GM12878 (cell line): ENCODE data around the gene FNDC11. TPM values are rescaled to one million over a fixed set of nuclear protein-coding genes. Genes with fewer than 3 reads are reported as not detected.

Experiments
- ATAC-seq: fragments of 200-7000 bp; cut with Tn5 transposase; 3 replicates; pipeline ENCODE4 v1.9.1; 2020; ENCODE audit warnings: mild to moderate bottlenecking, moderate library complexity
- BruUV-seq: library from RNA; stranded (reverse); fragments of 400-500 nt; replicated peaks from 2 replicates; lab custom pipeline; 2021; lab: Mats Ljungman, UMichigan
- CTCF ChIA-PET: fragments of 300-600 bp; sonication (Branson Sonifier 250); formaldehyde crosslinking; extraction: SDS; loops from one replicate; lab custom pipeline; 2021; ENCODE audit warnings: inconsistent platforms; lab: Yijun Ruan, JAX
- POLR2A ChIA-PET: fragments of 350-600 bp; formaldehyde crosslinking; extraction: SDS; loops from one replicate; lab custom pipeline; 2021; ENCODE audit warnings: inconsistent platforms; lab: Charles Lee
- RAD21 ChIA-PET: fragments of 300-600 bp; sonication (Branson Sonifier 250); formaldehyde crosslinking; loops from one replicate; lab custom pipeline; 2023; ENCODE audit warnings: antibody characterized with exemption; ENCODE audit not compliant: unreplicated experiment; lab: Charles Lee
- SMC1A ChIA-PET: fragments of 300-600 bp; sonication (Branson Sonifier 250); formaldehyde crosslinking; loops from one replicate; lab custom pipeline; 2023; ENCODE audit not compliant: unreplicated experiment, uncharacterized antibody; lab: Charles Lee
- DNase-seq: peaks from one replicate; pipeline ENCODE4 v3.0.0-alpha.2; 2011; ENCODE audit warnings: low read depth, low spot score
- FAIRE-seq: peaks from 3 replicates; lab custom pipeline; 2011; peaks lifted over from hg19 to GRCh38; lab: Jason Lieb, UNC
- H2AFZ ChIP-seq: 2 replicates; pipeline ENCODE4 v1.6.0; 2011; ENCODE audit warnings: low read depth, low read length, control low read depth; ENCODE audit not compliant: control insufficient read depth
- H3K27ac ChIP-seq: 2 replicates; pipeline ENCODE4 v1.5.1; 2011; ENCODE audit warnings: control low read depth; ENCODE audit not compliant: control insufficient read depth, insufficient read depth
- H3K27me3 ChIP-seq, 2 experiments: replicated peaks in 1 of 2; 2 replicates each; pipeline versions ENCODE4 v1.6.0 to v1.6.1; 2011; ENCODE audit warnings: low read length in 1 of 2; ENCODE audit not compliant: control insufficient read depth in 2 of 2, insufficient read depth in 2 of 2
- H3K36me3 ChIP-seq, 2 experiments: 2 replicates each; pipeline ENCODE4 v1.5.1; 2011; ENCODE audit warnings: low read length in 1 of 2; ENCODE audit not compliant: control insufficient read depth in 2 of 2, insufficient read depth in 2 of 2
- H3K4me1 ChIP-seq: 2 replicates; pipeline ENCODE4 v1.6.1; 2011; ENCODE audit warnings: mild to moderate bottlenecking, low read length, moderate library complexity, mixed read lengths; ENCODE audit not compliant: control insufficient read depth, insufficient read depth
- H3K4me2 ChIP-seq: 2 replicates; pipeline ENCODE4 v1.6.0; 2011; ENCODE audit warnings: control low read depth; ENCODE audit not compliant: control insufficient read depth, insufficient read depth
- H3K4me3 ChIP-seq: fragments of 200-600 bp; sonication (generic); 2 replicates; pipeline ENCODE4 v1.5.1; 2016
- H3K79me2 ChIP-seq: 2 replicates; pipeline ENCODE4 v1.6.0; 2011; ENCODE audit warnings: low read length; ENCODE audit not compliant: control insufficient read depth, insufficient read depth
- H3K9ac ChIP-seq: 2 replicates; pipeline ENCODE4 v1.8.0; 2011; ENCODE audit warnings: low read length, control low read depth, mixed read lengths; ENCODE audit not compliant: control insufficient read depth, insufficient read depth
- H3K9me3 ChIP-seq: replicated peaks from 3 replicates; pipeline ENCODE4 v1.5.1; 2011; ENCODE audit warnings: mild to moderate bottlenecking, low read length; ENCODE audit not compliant: control insufficient read depth, insufficient read depth
- H4K20me1 ChIP-seq: 2 replicates; pipeline ENCODE4 v1.6.0; 2011; ENCODE audit not compliant: control insufficient read depth, insufficient read depth
- BCL11A ChIP-seq: IDR thresholded peaks from 2 replicates; pipeline ENCODE4 v1.6.1; 2011; ENCODE audit warnings: low read depth, low read length
- HCFC1 ChIP-seq: fragments of 150-350 bp; IDR thresholded peaks from 2 replicates; pipeline ENCODE4 v1.6.1; 2014; ENCODE audit warnings: low read length
- KLF5 ChIP-seq: fragments of 450-650 bp; IDR thresholded peaks from 2 replicates; pipeline ENCODE4 v1.6.1; 2014; ENCODE audit warnings: mild to moderate bottlenecking; ENCODE audit not compliant: partially characterized antibody
- MEF2B ChIP-seq: fragments of 450-650 bp; IDR thresholded peaks from 2 replicates; pipeline ENCODE4 v1.6.1; 2018; ENCODE audit warnings: mild to moderate bottlenecking, moderate library complexity; ENCODE audit not compliant: partially characterized antibody, poor library complexity, severe bottlenecking
- POLR2A ChIP-seq: IDR thresholded peaks from 2 replicates; pipeline ENCODE4 v1.6.1; 2011; ENCODE audit warnings: low read depth, mild to moderate bottlenecking, low read length
- SMAD1 ChIP-seq: fragments of 450-650 bp; IDR thresholded peaks from 2 replicates; pipeline ENCODE4 v1.6.1; 2018; ENCODE audit warnings: mild to moderate bottlenecking, low read depth; ENCODE audit not compliant: partially characterized antibody
- STAT1 ChIP-seq: fragments of 450-650 bp; conservative IDR thresholded peaks from 2 replicates; pipeline ENCODE4 v1.6.1; 2014; ENCODE audit warnings: antibody characterized with exemption, mild to moderate bottlenecking
- STAT3 ChIP-seq: IDR thresholded peaks from 2 replicates; pipeline ENCODE4 v1.6.1; 2011; ENCODE audit warnings: low read depth, low read length, improper control_type of control experiment
- TCF7 ChIP-seq: IDR thresholded peaks from 2 replicates; pipeline ENCODE4 v1.6.1; 2014; ENCODE audit warnings: antibody characterized with exemption, borderline replicate concordance
- YY1 ChIP-seq: IDR thresholded peaks from 2 replicates; pipeline ENCODE4 v1.6.1; 2011; ENCODE audit warnings: low read depth, mild to moderate bottlenecking, low read length
- ZBTB11 ChIP-seq: fragments of 450-650 bp; formaldehyde crosslinking; IDR thresholded peaks from 2 replicates; pipeline ENCODE4 v1.5.0; 2022; ENCODE audit warnings: mild to moderate bottlenecking, missing genetic modification characterization
- ZNF24 ChIP-seq: fragments of 450-650 bp; IDR thresholded peaks from 2 replicates; pipeline ENCODE4 v1.6.1; 2017; ENCODE audit warnings: antibody characterized with exemption, mild to moderate bottlenecking
- ZZZ3 ChIP-seq: IDR thresholded peaks from 2 replicates; pipeline ENCODE4 v1.6.1; 2011; ENCODE audit warnings: low read depth; ENCODE audit not compliant: control insufficient read depth, insufficient read length
- WGBS: methylation state at CpG from one replicate; pipeline ENCODE4 v1.1.6; 2016; ENCODE audit warnings: low lambda C conversion rate; ENCODE audit not compliant: insufficient replicate concordance, insufficient coverage; ENCODE audit errors: missing lambda C conversion rate; 5-methylcytosine and 5-hydroxymethylcytosine counted together
- in situ Hi-C: fragments of 300-500 bp; cut with MboI; formaldehyde crosslinking; loops from 9 replicates; pipeline ENCODE4 v1.14.3; 2018; ENCODE audit warnings: mixed read lengths
- intact Hi-C: fragments of 100-400 bp; cut with micrococcal nuclease; formaldehyde crosslinking; loops from one replicate; pipeline ENCODE4 v1.14.2; 2022; ENCODE audit not compliant: unreplicated experiment
- polyA plus RNA-seq, 11 experiments: library from polyadenylated mRNA; depleted of rRNA in 4 of 11; unstranded in 6 of 11; stranded (reverse) in 5 of 11; fragments of >200 nt; fragmentation: Nextera tagmentation in 4 of 11; fragmentation: Illumina TruSeq in 1 of 11; extraction: Ambion mirVana in 4 of 11; extraction: Trizol in 1 of 11; gene quantifications; 1 replicate in 1 of 11; 2 replicates in 10 of 11; pipeline versions ENCODE4 v1.2.1 to v1.2.3, GENCODE V29; 2011 to 2016; ENCODE audit warnings: inconsistent platforms in 2 of 11, missing spikeins in 2 of 11, low read depth in 1 of 11
- total RNA-seq, 4 experiments: library from RNA; depleted of rRNA in 3 of 4; stranded (reverse); fragments of >200 nt in 3 of 4; fragmentation: Illumina TruSeq in 1 of 4; extraction: Trizol in 1 of 4; gene quantifications; 2 replicates each; pipeline versions ENCODE4 v1.2.1 to v1.2.3, GENCODE V29; 2013 to 2021
- TF ChIP-seq, protein P1 (sequence below): fragments of 450-650 bp; IDR thresholded peaks from 2 replicates; pipeline ENCODE4 v1.6.1; 2017; ENCODE audit warnings: mild to moderate bottlenecking, low read depth, inconsistent platforms; ENCODE audit not compliant: poor library complexity, severe bottlenecking

The FNDC11 gene
- total and polyA plus RNA-seq, 10 of the 15 experiments (the other 5 are each of a cell fraction or from before 2014, with no cell fraction given) = 0.09 to 0.72 (median 0.34) TPM; not detected in 2

DNA sequence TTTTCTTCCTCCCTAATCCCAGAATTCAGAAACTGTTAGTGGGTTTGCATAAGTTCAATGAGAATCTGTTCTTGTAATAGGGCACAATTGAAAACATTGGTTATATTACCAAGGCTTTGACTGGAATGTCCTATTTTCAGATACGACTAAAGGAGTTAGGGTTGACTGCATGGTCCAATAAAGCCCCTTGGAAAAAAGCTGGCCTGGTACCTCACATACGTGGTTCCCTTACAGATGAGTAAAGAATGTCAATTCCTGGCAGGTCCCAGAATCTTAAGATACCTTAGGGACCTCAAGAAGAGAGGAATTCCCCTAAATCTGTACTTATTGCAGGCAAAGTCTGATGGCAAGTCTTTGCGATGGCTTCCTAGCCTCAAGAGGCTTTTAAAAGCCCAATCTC is 28.8 kb upstream of the FNDC11 start (continued):
- TF ChIP-seq TCF7 (no peak), ZNF24 (no peak), SMAD1 (no peak), STAT3 (no peak), YY1 (no peak), MEF2B (no peak)
- TF ChIP-seq, protein P1, sequence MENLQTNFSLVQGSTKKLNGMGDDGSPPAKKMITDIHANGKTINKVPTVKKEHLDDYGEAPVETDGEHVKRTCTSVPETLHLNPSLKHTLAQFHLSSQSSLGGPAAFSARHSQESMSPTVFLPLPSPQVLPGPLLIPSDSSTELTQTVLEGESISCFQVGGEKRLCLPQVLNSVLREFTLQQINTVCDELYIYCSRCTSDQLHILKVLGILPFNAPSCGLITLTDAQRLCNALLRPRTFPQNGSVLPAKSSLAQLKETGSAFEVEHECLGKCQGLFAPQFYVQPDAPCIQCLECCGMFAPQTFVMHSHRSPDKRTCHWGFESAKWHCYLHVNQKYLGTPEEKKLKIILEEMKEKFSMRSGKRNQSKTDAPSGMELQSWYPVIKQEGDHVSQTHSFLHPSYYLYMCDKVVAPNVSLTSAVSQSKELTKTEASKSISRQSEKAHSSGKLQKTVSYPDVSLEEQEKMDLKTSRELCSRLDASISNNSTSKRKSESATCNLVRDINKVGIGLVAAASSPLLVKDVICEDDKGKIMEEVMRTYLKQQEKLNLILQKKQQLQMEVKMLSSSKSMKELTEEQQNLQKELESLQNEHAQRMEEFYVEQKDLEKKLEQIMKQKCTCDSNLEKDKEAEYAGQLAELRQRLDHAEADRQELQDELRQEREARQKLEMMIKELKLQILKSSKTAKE = no peak

GRCh38 chr20:63525971-63526370 is 28.0 kb upstream of the FNDC11 start:
- peaks cover 14% of the 10 kb centered on the region for H3K4me1 ChIP-seq
- no peak for DNase-seq
- WGBS = 4% methylated on average over 2 of the region's 2 CpGs
- H3K4me2 ChIP-seq = no peak overlapping the region
- H3K4me3 ChIP-seq = no peak overlapping the region
- no peak overlapping the region for H3K27ac ChIP-seq
- in situ Hi-C loops (no loop called here), intact Hi-C loops (no loop called here)
- FAIRE-seq = no peak
- TF ChIP-seq ZBTB11 (CRISPR knock-in tag) (no peak), BCL11A (no peak), ZZZ3 (no peak), HCFC1 (no peak), STAT1 (no peak), POLR2A (peak; percentile 50; the same call in 1 of the 2 replicates), KLF5 (no peak)
- H3K9me3 ChIP-seq = peaks cover 4% of the 10 kb centered on the region; the same call in 2 of the 3 replicates
- BruUV-seq = no TSS peak
- H3K36me3 ChIP-seq = peaks cover 0 to 2% of the 10 kb centered on the region in 2 experiments; a peak in 1 of 4 replicates
- no peak overlapping the region for H3K9ac ChIP-seq
- ChIA-PET RAD21 (no interaction called here), POLR2A (no interaction called here), CTCF (no interaction called here), SMC1A (no interaction called here)
- no peaks in the 10 kb centered on the region; a peak in 1 of 4 replicates for H3K27me3 ChIP-seq
- no peak for ATAC-seq
- H2AFZ ChIP-seq = no peak overlapping the region
- H3K79me2 ChIP-seq = peaks cover 7% of the 10 kb centered on the region
- no peaks in the 10 kb centered on the region for H4K20me1 ChIP-seq
